HEK293T (cell line): ENCODE measurements around the gene RAD51D.

Source experiments
- ARNT ChIP-seq: fragments of 450-650 bp; IDR thresholded peaks from 2 replicates; pipeline ENCODE4 v1.6.1; 2017; ENCODE audit warnings: mild to moderate bottlenecking
- BHLHE40 ChIP-seq: fragments of 450-650 bp; IDR thresholded peaks from 2 replicates; pipeline ENCODE4 v1.6.1; 2016; ENCODE audit warnings: mild to moderate bottlenecking, moderate library complexity, borderline replicate concordance
- CTBP1 ChIP-seq: fragments of 450-650 bp; IDR thresholded peaks from 2 replicates; pipeline ENCODE4 v1.6.1; 2016; ENCODE audit warnings: borderline replicate concordance
- ELF4 ChIP-seq: fragments of 450-650 bp; IDR thresholded peaks from 2 replicates; pipeline ENCODE4 v1.6.1; 2017; ENCODE audit warnings: antibody characterized with exemption
- FOXK2 ChIP-seq: fragments of 450-650 bp; IDR thresholded peaks from 2 replicates; pipeline ENCODE4 v1.6.1; 2016; ENCODE audit warnings: mild to moderate bottlenecking
- HDGF ChIP-seq: fragments of 450-650 bp; IDR thresholded peaks from 2 replicates; pipeline ENCODE4 v1.6.1; 2017; ENCODE audit warnings: antibody characterized with exemption, borderline replicate concordance
- L3MBTL2 ChIP-seq: fragments of 450-650 bp; conservative IDR thresholded peaks from 2 replicates; pipeline ENCODE4 v1.6.1; 2016; ENCODE audit warnings: mild to moderate bottlenecking
- NFRKB ChIP-seq: fragments of 450-650 bp; IDR thresholded peaks from 2 replicates; pipeline ENCODE4 v1.6.1; 2016; ENCODE audit warnings: mild to moderate bottlenecking, moderate library complexity
- SP1 ChIP-seq: fragments of 450-650 bp; IDR thresholded peaks from 2 replicates; pipeline ENCODE4 v1.6.1; 2017
- TARDBP ChIP-seq: fragments of 450-650 bp; IDR thresholded peaks from 2 replicates; pipeline ENCODE4 v1.6.1; 2016
- ZNF384 ChIP-seq: fragments of 450-650 bp; IDR thresholded peaks from 2 replicates; pipeline ENCODE4 v1.6.1; 2016

- TF ChIP-seq FOXK2 = no peak
- no peak for TF ChIP-seq BHLHE40
- TF ChIP-seq TARDBP = no peak
- TF ChIP-seq ELF4 = no peak
- TF ChIP-seq ZNF384 = no peak
- TF ChIP-seq ARNT = no peak
- TF ChIP-seq NFRKB = no peak
- TF ChIP-seq CTBP1 = no peak
- no peak for TF ChIP-seq HDGF
- TF ChIP-seq L3MBTL2 = no peak
- TF ChIP-seq SP1 = no peak
These were observed 68.5 kb downstream of the RAD51D start for GRCh38 chr17:35051183-35051578.
